ENCODE measurements around the gene TAS2R4.
"Not testable (repeated sequence)": the region's sequence is repeated elsewhere in the genome, so short reads cannot be mapped to it uniquely, and the experiment has no call there.

TAS2R4 gene, protein sequence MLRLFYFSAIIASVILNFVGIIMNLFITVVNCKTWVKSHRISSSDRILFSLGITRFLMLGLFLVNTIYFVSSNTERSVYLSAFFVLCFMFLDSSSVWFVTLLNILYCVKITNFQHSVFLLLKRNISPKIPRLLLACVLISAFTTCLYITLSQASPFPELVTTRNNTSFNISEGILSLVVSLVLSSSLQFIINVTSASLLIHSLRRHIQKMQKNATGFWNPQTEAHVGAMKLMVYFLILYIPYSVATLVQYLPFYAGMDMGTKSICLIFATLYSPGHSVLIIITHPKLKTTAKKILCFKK

DNA sequence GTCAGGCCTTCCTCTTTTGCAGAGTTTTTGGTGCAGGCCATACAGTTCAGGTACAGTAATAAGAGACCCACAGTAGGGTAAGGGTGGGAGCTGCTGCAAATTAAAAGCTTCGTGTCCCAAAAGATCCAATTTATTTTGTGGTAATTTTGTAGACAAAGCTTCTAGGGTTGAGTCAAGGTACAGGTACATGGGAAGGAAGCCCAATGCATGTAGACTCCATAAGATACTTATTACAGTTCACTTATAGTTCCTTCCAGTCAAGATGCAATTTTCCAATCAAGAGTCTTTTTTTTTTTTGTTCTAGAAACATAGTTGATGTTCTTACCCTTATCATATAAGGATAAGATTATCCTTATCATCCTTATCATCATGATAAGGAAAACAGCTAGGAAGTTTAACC is at the start of gene TAS2R4:
TSS of gene TAS2R4 (plus strand) at position 301 of the 400 bp plus-strand sequence. CDS start 1,815 bp downstream, outside the sequence.
- DNase-seq: no peak

DNA sequence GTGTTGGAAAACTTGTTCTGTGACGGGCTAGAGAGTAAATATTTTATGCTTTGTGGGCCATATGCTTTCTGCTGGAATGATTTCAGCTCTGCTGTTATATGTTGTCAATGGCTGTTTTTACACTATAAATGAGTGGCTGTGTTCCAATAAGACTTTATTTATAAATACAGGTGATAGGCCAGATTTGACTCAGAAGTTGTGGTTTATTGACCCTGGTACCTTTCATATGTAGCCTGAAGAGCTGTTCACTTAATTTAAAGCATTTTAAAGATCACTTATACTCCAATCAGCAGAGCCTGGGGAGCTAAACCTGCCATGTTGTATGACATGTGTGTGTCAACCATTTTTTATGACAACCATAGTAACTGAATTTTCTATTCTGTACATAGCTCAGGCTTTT is 47.5 kb upstream of the TAS2R4 start:
- DNase-seq: no peak

DNA sequence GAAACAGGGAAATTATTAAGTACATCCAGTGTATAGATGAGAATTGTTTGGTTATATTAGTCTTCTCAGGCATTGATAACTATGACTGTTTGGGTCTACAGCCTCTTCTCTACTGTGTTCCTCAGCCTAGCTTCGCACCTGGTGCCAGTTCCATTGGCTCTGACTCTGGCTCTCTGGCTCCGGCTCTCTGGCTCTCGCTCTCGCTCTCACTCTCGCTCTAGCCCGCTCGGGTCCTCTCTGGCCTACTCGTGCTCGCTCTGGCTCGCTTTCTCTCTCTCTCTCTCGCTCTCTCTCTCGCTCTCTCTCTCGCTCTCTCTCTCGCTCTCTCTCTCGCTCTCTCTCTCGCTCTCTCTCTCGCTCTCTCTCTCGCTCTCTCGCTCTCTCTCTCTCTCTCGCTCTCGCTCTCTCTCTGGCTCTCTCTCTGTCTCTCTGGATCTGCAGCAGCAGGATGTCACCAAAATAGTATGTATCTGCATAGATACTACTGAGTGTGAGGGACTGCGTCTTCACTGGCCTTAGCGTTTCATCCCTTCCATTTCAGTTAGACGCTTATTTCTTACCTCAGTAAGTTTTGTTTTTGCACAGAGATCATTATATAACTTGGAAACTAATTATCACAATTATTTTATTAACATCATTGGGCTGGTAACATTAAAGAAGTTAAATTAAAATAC is 44.9 kb upstream of the TAS2R4 start:
- no peak for DNase-seq

DNA sequence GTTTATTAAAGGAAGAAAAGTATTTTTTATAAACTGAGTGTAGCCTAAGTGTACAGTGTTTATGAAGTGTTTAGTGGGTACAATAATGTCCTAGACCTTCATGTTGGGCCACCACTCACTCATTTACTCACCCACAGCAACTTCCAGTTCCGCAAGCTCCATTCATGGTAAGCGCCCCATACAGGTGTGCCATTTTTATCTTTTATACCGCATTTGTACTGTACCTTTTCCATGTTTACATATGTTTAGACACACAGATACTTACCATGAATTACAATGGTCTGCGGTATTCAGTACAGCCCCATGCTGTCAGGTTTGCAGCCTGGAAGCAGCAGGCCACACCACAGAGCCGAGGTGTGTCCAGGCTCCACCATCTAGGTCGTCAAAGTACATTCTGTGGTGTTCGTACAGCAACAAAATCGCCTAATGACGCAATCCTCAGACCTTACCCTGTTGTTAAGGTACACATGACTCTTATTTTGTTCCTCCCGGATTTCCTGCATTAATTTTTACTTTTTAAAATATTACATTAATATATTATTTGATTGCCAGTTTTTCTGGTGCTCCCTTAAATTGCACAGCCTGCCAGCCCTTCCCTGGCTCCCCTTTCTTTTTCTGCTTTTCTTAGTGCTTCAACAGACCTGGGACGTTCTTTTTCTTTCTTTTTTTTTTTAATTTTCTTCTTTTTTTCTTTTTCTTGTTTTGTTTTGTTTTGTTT is 39.2 kb upstream of the TAS2R4 start:
- DNase-seq: no peak

DNA sequence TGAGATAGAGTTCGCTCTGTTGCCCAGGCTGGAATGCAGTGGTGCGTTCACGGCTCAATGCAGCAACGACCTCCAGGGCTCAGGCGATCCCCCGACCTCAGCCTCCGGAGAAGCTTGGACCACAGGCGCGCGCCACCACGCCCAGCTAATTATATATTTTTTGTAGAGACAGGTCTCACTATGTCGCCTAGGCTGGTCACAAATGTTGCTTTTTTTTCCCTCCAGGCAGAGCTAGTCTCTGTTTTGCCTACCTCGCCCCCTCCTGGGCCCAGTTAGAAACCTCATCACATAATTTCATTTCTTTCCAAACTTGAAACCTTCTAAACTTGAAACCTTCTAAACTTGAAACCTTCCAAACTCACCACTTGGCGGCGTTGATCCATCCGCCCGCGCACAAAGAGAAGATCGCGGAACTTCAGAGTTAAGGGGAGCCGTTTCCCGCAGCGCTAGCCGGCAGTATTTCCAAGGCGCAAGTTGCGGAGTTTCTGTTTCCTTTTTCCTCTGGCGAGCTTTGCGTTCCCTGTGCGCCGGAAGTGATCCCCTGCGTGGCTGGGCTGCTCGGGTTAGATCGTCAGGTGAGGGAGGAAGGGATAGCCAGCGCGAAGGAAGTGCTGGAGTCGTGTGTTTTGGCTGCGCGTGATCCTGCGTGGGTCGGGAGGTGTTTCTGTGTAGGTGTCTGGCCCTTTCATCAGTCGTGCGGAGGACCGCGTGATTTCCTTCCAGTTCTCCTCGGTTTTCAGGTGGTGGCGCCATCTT is 38.5 kb upstream of the TAS2R4 start, which contains the start of gene SSBP1:
TSS of gene SSBP1 (plus strand) at position 523 of the 756 bp plus-strand sequence. CDS start 809 bp downstream, outside the sequence.
- peak; percentile 96 for DNase-seq

DNA sequence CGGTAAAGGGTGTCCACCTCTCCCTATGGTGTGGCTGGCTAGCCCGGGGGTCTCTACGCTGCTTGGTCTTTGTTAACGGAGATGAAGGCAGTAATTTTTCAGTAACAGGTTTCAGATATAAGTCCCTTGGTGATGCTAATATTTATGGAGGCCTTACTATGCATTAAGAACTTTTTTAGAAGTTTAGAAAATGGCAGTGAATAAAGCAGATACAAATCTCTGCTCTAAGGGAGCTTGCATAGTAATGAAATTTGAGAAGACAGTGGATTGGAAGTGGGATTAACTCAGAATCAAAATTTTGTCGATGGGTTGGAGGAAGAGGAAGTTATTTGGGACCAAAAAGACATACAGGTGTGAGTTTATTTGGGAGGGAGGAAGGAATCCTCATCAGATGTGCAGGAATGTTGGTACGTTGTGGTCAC is 37.9 kb upstream of the TAS2R4 start:
- DNase-seq: no peak

DNA sequence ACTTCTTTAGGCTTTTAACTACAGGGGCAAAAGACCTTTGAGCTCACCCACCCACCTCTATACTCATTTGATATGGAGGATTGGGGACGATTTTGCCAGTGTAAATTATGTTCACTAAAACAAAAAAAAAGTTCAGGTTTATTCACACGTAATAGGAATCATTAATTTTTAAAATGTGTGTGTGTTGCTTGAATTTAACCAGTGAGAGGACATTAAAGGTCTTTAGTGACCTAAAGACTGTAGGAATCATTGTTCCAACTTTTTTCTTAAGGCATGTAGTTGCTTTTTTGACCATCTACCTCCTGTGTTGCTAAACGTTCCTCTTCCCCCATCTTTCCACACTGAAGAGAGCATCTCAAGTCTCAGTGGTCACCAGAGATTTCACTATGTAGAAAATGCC is 37.2 kb upstream of the TAS2R4 start:
- DNase-seq: no peak

DNA sequence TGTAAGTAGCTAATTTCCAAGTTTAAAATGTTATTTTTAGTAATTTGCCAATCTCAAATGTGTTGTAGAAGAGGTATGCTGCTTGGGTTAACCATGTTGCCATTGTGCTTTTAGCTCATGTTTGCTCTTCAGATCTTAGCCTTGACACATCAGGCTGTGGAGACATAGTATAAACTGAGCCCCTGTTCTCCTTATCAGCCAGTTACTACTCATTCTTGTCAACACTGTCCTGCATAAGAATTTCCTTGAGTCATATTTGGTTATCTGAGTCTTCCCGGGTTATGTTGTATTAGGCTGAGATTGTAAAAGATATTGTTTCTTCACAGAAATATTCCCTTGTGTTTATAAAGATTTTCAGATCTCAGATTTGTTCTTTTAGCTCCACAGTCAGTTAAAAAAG is 34.2 kb upstream of the TAS2R4 start:
- no peak for DNase-seq

DNA sequence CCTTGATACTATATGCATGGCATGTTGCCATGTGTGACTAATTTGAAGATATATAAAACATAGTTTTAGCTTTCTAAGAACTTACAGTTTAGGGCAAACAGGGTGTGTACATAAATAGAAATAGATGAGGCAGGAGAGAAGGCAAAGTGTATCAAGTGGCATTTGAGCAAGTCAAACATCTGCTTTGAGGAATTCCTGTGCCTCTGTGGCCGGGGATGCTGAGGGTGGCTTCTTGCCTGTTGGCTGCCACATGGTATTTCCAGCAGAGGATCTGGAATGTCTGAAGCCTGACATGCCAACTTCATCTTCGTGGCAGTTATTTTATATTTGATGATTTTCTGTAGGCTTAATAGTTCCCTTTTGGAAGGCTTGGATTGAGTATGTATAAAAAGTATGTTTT is 32.3 kb upstream of the TAS2R4 start:
- no peak for DNase-seq

DNA sequence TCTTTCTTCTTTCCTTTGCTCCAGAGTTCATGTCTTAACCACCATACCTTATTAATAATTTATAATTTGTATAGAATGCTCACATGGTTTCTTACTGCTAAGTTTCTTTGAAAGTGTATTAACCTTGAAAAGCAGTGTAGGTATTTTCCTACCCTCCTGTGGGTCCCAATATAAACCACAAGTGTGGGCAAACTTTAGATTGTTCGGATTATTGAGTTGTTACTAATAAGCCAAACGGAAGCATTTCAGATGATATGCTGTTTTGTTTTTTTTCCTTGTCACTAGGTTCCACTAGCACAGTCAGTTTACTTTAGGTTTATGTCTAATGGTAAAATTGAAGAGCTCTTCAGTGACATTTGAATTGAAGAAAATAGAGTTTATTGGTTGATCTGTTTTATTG is 28.1 kb upstream of the TAS2R4 start:
- DNase-seq: no peak

DNA sequence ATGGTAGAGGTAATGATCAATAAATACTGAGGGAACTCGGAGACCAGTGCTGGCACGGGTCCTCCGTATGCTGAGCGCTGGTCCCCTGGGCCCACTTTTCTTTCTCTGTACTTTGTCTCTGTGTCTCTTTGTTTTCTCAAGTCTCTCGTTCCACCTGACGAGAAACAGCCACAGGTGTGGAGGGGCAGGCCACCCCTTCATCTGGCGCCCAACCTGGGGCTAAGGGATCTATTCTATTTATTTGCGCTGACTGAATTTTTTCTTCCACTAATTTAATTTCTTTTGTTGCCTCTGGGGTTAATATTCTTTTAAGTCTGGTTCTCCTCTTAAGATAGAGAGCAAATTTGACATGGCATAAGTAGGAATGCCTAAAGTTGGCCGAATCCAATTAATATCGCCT is 24.6 kb upstream of the TAS2R4 start:
- not testable (repeated sequence) for DNase-seq

DNA sequence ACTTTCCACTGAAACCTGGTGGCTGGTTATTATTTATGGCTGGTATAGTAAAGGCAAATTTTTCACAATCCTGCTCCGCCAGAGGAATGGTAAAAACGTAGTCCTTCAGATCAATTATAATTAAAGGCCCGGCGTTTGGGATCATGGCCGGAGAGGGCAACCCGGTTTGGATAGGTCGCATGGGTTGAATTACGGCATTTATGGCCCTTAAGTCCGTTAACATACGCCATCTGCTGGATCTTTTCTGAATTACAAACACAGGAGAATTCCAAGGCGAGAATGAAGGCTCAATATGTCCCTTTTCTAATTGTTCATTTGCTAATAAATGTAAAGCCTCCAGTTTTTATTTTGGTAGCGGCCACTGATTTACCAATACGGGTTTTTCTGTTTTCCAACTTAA is 23.8 kb upstream of the TAS2R4 start:
- no peak for DNase-seq

DNA sequence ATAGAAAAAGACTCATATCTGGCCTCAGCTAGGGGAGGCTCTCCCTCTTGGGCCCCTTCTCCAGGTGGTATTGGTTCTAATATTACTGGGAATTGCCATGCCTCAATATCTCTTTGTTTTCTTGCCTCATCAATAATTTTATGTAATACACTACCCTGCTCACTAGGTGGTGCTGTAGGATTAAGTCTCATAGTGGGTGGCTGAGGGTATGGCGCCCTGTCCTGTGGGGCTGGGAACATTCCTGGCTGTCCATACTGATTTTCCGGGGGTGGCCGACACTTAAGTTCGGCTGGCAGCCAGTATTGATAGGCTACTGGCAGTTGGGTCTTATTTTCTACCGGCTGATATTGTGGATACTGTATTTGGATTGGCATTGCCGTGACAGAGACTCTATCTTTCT is 21.5 kb upstream of the TAS2R4 start:
- DNase-seq: peak; percentile 23

DNA sequence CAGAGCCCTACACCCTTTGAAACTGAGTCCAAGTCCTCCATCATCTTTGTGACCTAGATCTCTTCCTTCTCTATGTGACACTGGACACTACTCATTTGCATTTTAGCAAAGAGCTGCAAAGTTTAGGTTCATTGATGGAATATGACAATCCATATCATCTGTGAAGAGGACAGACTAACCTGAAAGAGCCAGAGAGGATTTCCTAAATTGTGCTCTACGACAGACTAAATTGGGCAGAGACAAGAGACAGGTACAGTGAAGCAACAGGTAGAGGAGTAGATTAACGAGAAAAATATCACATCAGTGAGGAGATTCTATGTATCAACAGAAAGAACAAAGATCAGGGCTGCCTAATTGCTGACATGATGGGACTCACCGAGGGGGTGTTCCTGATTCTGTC is 12.7 kb upstream of the TAS2R4 start, which contains the start of gene TAS2R3:
TSS of gene TAS2R3 (plus strand) at position 301 of the 400 bp plus-strand sequence. CDS start at position 363, 62 bp downstream.
- no peak for DNase-seq

DNA sequence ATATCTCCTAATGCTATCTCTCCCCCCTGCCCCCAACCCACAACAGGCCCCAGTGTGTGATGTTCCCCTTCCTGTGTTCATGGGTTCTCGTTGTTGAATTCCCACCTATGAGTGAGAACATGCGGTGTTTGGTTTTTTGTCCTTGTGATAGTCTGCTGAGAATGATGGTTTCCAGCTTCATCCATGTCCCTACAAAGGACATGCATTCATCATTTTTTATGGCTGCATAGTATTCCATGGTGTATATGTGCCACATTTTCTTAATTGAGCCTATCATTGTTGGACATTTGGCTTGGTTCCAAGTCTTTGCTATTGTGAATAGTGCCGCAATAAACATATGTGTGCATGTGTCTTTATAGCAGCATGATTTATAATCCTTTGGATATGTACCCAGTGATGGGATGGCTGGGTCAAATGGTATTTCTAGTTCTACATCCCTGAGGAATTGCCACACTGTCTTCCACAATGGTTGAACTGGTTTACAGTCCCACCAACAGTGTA is 6.3 kb upstream of the TAS2R4 start:
- not testable (repeated sequence) for DNase-seq

DNA sequence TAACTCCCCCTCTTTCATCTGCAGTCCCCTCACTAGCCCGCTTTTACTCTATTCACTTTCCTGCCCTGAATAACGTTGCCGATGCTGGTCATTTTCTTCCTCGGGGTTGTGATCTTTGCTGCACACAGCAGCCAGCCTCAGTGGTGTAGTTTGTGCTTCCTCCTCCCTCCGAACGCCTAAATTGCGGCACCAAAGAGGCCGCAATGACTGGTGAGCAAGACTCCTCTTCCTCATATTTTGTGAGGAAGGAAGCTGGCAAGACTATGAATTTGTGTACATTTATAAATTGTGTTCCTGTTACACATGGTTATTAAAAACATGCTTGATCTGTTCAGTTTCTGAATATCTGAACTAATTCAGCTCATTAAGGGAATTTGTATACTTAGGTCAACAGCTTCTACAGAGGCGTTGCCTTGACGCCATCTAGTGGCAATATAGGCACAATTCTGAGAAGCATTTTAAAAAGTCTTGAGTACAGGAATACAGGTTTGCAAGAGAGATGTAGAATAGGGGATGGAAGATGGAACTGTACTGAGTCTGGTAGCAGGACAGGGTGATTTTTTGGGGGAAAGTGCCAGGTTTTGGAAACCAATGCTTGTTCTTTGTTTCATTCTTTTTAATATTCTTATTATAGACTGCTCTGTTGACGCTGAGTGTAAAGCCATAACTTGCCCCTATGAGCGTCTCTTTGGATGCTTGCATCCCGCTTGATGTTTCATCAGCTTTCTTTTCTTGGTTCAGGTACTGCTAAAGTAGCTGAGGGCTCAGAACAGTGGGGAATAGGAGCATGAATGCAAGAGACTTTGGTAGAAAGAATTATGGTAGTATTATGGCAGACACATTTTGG is 9.5 kb downstream of the TAS2R4 start:
- DNase-seq: peak; percentile 63

DNA sequence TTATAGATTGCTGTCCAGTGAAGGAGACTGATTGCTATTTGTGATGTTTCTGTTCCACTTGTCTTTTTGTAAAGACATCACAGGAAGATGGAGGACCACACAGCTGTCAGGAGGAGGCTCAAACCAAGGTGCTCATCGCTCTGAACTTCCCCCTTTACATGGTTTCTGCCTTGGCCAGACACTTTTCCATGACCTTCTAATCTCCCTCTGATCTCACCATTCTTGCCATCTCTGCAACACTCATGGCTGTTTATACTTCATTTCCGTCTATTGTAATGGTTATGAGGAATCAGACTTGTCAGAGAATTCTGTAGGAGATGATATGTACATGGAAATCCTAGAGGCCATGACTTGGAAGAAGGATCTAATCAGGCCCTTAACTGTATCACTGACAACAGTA is 11.8 kb downstream of the TAS2R4 start:
- DNase-seq: no peak

DNA sequence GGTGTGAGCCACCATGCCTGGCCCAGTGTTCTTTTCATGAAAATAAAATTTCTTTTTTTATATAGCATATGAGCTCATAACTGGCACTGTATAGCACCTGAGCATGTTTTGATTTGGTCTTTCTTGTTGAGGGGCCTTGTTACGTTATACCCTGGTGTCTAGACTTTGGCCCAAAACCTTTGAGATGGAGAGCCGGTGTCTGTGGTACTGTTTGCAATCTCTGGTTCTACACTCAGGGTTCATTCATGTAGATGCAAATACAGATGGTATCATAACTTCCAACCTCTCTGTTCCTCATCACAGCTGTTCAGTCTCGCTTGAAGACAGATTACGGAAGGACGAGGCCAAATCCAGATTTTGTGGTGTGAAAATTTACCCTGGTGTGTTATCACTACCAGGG is 13.4 kb downstream of the TAS2R4 start, which contains the start of gene TAS2R5:
TSS of gene TAS2R5 (plus strand) at position 301 of the 400 bp plus-strand sequence. CDS start 145 bp downstream, outside the sequence.
- DNase-seq: no peak

DNA sequence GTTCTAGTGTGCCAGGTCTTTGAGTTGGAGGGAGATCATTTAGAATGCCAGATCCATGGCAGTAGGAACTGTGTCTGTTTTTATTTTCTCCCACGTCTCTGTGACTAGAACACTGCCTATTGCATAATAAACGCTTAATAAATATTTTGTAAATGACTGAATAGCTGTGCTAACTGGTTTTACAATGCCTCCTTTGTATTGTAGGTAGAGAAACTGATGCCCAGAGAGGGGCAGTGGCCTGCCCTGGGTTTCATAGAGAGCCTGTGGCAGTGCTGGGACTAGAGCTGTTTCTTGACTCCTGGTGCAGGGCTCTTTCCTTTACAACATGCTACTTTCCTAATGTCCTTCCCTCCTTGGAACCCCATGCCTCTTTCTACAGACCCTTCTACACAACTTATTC is 16.1 kb downstream of the TAS2R4 start:
- DNase-seq: no peak

DNA sequence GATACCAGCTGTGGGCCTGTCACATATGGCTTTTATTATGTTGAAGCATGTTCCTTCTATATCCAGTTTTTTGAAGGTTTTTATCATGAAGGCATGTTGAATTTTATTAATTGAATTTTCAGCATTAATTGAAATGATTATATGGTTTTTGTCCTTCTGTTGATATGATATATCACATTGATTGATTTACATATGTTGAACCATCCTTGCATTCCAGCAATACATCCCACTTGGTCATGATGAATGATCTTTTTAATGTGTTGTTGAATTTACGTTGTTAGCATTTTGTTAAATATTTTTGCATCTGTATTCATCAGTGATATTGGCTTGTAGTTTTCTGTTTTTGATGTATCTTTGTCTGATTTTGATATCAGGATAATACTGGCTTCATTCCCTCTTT is 43.6 kb downstream of the TAS2R4 start:
- no peak for DNase-seq

DNA sequence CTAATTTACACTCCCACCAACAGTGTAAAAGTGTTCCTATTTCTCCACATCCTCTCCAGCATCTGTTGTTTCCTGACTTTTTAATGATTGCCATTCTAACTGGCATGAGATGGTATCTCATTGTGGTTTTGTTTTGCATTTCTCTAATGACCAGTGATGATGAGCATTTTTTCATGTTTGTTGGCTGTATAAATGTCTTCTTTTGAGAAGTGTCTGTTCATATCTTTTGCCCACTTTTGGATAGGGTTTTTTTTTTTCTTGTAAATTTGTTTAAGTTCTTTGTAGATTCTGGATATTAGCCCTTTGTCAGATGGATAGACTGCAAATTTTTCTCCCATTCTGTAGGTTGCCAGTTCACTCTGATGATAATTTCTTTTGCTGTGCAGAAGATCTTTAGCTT is 46.0 kb downstream of the TAS2R4 start:
- not testable (repeated sequence) for DNase-seq

Measured in NCI-H1694 treated with DMSO at 0.1 percent for 48 hours (cell line).